GM10847 (cell line): ENCODE data around the gene FXN.

ENCODE experiments used
- POLR2A ChIP-seq: IDR thresholded peaks from 2 replicates; pipeline ENCODE4 v1.6.1; 2011; ENCODE audit not compliant: insufficient read length; ENCODE audit errors: extremely low read depth

The FXN gene

GRCh38 chr9:69047371-69047770 is 11.8 kb downstream of the FXN start:
- TF ChIP-seq POLR2A, result no peak

- no peak for TF ChIP-seq POLR2A
These were observed 13.5 kb downstream of the FXN start for GRCh38 chr9:69049094-69049493.

DNA sequence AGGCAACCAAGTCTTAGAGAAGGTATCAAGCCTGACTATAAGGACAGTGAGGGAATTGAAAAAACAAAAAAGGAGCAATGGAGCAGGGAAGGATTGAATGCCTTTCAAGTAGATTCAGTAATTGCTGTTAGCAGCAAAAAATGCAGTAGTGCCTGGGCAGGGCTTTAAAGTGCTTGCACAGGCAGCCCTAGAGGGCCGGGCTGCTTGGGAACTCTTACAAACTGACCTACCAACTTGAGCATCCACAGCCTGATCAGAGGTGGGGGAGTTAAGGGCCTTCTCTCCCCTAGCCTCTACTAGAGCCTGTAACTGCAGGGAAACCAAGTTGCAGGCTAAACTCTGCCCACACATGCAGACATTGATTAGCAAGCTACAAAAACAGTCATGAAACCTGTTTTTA is 19.4 kb downstream of the FXN start:
- TF ChIP-seq POLR2A, result no peak

GRCh38 chr9:69056191-69056815 is 20.8 kb downstream of the FXN start:
- no peak for TF ChIP-seq POLR2A

- no peak for TF ChIP-seq POLR2A
These were observed 22.5 kb downstream of the FXN start for GRCh38 chr9:69058101-69058500.

GRCh38 chr9:69060766-69061165 is 25.2 kb downstream of the FXN start:
- no peak for TF ChIP-seq POLR2A

- no peak for TF ChIP-seq POLR2A
These were observed 26.6 kb downstream of the FXN start for GRCh38 chr9:69062195-69062594.

DNA sequence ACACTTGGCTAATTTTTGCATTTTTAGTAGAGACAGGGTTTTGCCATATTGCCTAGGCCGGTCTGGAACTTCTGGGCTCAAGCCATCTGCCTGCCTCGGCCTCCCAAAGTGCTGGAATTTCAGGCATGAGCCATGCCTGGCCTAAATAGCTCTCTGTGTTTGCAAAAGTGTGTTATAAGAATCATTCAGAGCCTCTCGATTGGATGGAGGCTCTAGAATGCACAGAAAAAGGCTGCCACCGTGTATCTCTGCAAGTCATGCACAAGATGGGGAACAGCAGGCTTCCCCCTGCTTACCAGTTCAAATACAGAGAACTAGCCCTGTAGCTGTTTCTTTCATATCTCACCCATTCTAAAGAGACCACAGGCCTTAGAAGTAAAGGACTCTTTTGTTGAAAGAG is 28.3 kb downstream of the FXN start:
- TF ChIP-seq POLR2A, result no peak

- no peak for TF ChIP-seq POLR2A
These were observed 30.1 kb downstream of the FXN start for GRCh38 chr9:69065660-69066059.

- no peak for TF ChIP-seq POLR2A
These were observed 31.4 kb downstream of the FXN start for GRCh38 chr9:69066955-69067354.

DNA sequence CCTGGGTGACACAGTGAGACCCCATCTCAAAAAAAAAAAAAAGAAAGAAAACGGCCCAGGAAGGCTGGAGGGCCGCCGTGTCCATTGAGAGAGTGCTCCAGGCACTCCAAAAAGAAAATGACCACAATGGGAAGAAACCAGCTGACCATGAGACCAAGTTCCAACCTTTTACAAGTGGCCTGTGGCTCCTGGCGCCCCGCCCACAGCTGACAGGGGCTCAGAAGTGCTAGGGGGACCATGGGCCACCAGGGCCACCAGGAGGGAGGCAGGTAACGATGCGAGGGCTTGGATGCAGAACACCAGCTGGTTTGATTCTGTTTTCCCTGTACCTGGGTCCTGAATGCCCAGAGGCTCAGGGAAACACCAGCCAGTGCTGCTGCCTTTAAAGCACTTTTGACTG is 34.6 kb downstream of the FXN start:
- no peak for TF ChIP-seq POLR2A

GRCh38 chr9:69071059-69071458 is 35.5 kb downstream of the FXN start:
- no peak for TF ChIP-seq POLR2A

DNA sequence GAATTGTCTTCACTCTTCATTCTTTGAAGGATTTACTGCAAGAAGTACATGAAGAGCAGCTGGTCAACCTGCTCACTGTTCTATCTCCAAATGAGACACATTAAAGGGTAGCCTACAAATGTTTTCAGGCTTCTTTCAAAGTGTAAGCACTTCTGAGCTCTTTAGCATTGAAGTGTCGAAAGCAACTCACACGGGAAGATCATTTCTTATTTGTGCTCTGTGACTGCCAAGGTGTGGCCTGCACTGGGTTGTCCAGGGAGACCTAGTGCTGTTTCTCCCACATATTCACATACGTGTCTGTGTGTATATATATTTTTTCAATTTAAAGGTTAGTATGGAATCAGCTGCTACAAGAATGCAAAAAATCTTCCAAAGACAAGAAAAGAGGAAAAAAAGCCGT is 37.6 kb downstream of the FXN start:
- TF ChIP-seq POLR2A, result no peak

- no peak for TF ChIP-seq POLR2A
These were observed 39.2 kb downstream of the FXN start for GRCh38 chr9:69074801-69075200.

DNA sequence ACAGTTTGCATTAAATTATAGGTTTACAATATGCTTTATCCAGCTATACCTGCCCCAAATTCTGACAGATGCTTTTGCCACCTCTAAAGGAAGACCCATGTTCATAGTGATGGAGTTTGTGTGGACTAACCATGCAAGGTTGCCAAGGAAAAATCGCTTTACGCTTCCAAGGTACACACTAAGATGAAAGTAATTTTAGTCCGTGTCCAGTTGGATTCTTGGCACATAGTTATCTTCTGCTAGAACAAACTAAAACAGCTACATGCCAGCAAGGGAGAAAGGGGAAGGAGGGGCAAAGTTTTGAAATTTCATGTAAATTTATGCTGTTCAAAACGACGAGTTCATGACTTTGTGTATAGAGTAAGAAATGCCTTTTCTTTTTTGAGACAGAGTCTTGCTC is 41.0 kb downstream of the FXN start:
- TF ChIP-seq POLR2A, result no peak

- no peak for TF ChIP-seq POLR2A
These were observed 42.5 kb downstream of the FXN start for GRCh38 chr9:69078069-69078468.

DNA sequence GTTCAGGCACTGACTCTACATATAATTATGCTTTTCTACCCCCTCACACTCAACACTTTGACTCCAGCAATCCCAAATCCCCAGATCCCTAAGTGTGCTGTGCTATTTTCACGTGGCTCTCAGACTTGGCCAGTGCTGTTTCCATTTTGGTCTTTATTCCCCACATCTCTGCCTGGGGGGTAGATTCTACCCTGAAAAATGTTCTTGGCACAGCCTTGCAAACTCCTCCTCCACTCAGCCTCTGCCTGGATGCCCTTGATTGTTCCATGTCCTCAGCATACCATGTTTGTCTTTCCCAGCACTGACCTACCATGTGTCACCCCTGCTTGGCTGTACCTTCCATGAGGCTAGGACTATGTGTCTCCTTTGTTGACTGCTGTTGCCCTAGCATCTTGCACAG is 43.0 kb downstream of the FXN start:
- no peak for TF ChIP-seq POLR2A

DNA sequence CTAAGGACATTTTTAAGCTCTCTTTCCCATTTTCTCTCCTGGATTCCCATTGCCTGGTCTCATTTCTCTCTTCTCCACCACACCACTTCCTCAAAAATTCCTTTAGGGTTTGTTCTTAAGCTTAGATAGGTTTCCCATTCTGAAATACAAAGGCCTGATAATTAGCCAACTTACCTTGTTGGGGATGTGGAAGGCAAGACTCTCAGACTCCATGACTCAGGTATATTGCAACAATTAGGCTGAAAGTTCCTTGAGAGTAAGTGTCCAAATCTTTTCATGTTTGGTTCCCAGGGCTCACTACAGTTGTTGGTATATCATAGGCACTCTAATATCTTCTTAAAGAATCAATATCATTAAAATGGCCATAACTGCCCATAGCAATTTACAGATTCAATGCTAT is 43.6 kb downstream of the FXN start:
- no peak for TF ChIP-seq POLR2A
